GM12891 (cell line): ENCODE measurements around the gene SEMA4C.

Experiments
- PAX5 ChIP-seq: IDR thresholded peaks from 2 replicates; pipeline ENCODE4 v1.6.1; 2011; ENCODE audit warnings: low read length, moderate library complexity, mild to moderate bottlenecking; ENCODE audit not compliant: insufficient read depth, severe bottlenecking
- POLR2A ChIP-seq: IDR thresholded peaks from 2 replicates; pipeline ENCODE4 v1.6.1; 2011; ENCODE audit warnings: low read depth, low read length, control low read depth
- POLR2AphosphoS5 ChIP-seq: IDR thresholded peaks from 2 replicates; pipeline ENCODE4 v1.6.1; 2011; ENCODE audit warnings: low read depth, low read length, control low read depth
- POU2F2 ChIP-seq: IDR thresholded peaks from 2 replicates; pipeline ENCODE4 v1.6.1; 2011; ENCODE audit warnings: low read depth, mild to moderate bottlenecking, control low read depth, low read length, moderate library complexity
- SPI1 ChIP-seq: IDR thresholded peaks from 2 replicates; pipeline ENCODE4 v1.6.1; 2011; ENCODE audit warnings: low read depth, low read length, control low read depth
- TAF1 ChIP-seq: IDR thresholded peaks from 2 replicates; pipeline ENCODE4 v1.6.1; 2011; ENCODE audit warnings: low read depth, low read length, control low read depth

GRCh38 chr2:96819128-96819875 is 50.6 kb downstream of the SEMA4C start:
- no peak for TF ChIP-seq POLR2A
- TF ChIP-seq POLR2AphosphoS5: no peak
- no peak for TF ChIP-seq TAF1
- TF ChIP-seq SPI1: no peak
- TF ChIP-seq POU2F2: no peak
- TF ChIP-seq PAX5: no peak
